OCI-LY7 (cell line): Measurements from ENCODE around the gene DISP2. TPM values are rescaled to one million over a fixed set of nuclear protein-coding genes. Genes with fewer than 3 reads are reported as not detected.

Experiments used
- BruUV-seq: library from RNA; stranded (reverse); fragments of 400-500 nt; replicated peaks from 2 replicates; lab custom pipeline; 2021; lab: Mats Ljungman, UMichigan
- CTCF ChIA-PET: fragments of 300-600 bp; sonication (Branson Sonifier 250); formaldehyde crosslinking; loops from one replicate; lab custom pipeline; 2022; ENCODE audit warnings: antibody characterized with exemption; ENCODE audit not compliant: unreplicated experiment; lab: Charles Lee
- POLR2A ChIA-PET: fragments of 300-600 bp; sonication (Branson Sonifier 250); formaldehyde crosslinking; loops from one replicate; lab custom pipeline; 2022; ENCODE audit warnings: antibody characterized with exemption; lab: Charles Lee
- DNase-seq: peaks from one replicate; pipeline ENCODE4 v3.0.0-alpha.2; 2015; ENCODE audit warnings: low spot score
- H2AFZ ChIP-seq: fragments of 200-600 bp; sonication (generic), shearing (Covaris generic); 2 replicates; pipeline ENCODE4 v1.6.1; 2014; ENCODE audit warnings: mild to moderate bottlenecking, antibody characterized with exemption, low read length, moderate library complexity
- H3K27ac ChIP-seq: fragments of 200-600 bp; sonication (generic); 2 replicates; pipeline ENCODE4 v1.5.1; 2014; ENCODE audit warnings: mixed run types, low read depth, mild to moderate bottlenecking, moderate library complexity, low read length, inconsistent platforms; ENCODE audit not compliant: poor library complexity, severe bottlenecking
- H3K36me3 ChIP-seq: fragments of 200-600 bp; sonication (generic); 2 replicates; pipeline ENCODE4 v1.6.1; 2014; ENCODE audit warnings: mild to moderate bottlenecking, antibody characterized with exemption, low read length, moderate library complexity, mixed read lengths; ENCODE audit not compliant: insufficient read depth
- H3K4me1 ChIP-seq: fragments of 200-600 bp; sonication (generic); 2 replicates; pipeline ENCODE4 v1.5.1; 2014; ENCODE audit warnings: mild to moderate bottlenecking, low read length; ENCODE audit not compliant: insufficient read depth, poor library complexity, severe bottlenecking
- H3K4me2 ChIP-seq: fragments of 200-600 bp; sonication (generic); 2 replicates; pipeline ENCODE4 v1.6.1; 2014; ENCODE audit warnings: mild to moderate bottlenecking, low read length
- H3K4me3 ChIP-seq: fragments of 200-600 bp; sonication (generic); 2 replicates; pipeline ENCODE4 v1.5.1; 2014; ENCODE audit warnings: mild to moderate bottlenecking, low read depth, low read length; ENCODE audit not compliant: poor library complexity, severe bottlenecking
- H3K79me2 ChIP-seq: fragments of 200-600 bp; sonication (generic); 2 replicates; pipeline ENCODE4 v1.6.1; 2016; ENCODE audit warnings: low read depth, mild to moderate bottlenecking, low read length, moderate library complexity, mixed read lengths; ENCODE audit not compliant: insufficient read depth
- H3K9me2 ChIP-seq: fragments of 200-600 bp; sonication (generic); 2 replicates; pipeline ENCODE4 v1.6.1; 2016; ENCODE audit warnings: mild to moderate bottlenecking, low read length, mixed read lengths; ENCODE audit not compliant: insufficient read depth
- H3K9me3 ChIP-seq: fragments of 200-600 bp; sonication (generic); 2 replicates; pipeline ENCODE4 v1.6.1; 2014; ENCODE audit warnings: mild to moderate bottlenecking, mixed run types, low read length, mixed read lengths
- H4K20me1 ChIP-seq: fragments of 200-600 bp; sonication (generic); 2 replicates; pipeline ENCODE4 v1.6.1; 2014; ENCODE audit warnings: mild to moderate bottlenecking, antibody characterized with exemption, low read length, moderate library complexity, mixed read lengths; ENCODE audit not compliant: insufficient read depth
- EZH2phosphoT487 ChIP-seq: fragments of 200-600 bp; sonication (generic); IDR thresholded peaks from 2 replicates; pipeline ENCODE4 v1.6.1; 2018; ENCODE audit warnings: low read depth, borderline replicate concordance, mild to moderate bottlenecking, mixed run types, antibody characterized with exemption, low read length, moderate library complexity, mixed read lengths
- intact Hi-C: fragments of 100-400 bp; cut with micrococcal nuclease; formaldehyde crosslinking; loops from one replicate; pipeline ENCODE4 v1.10.0; 2022; ENCODE audit not compliant: unreplicated experiment
- total RNA-seq, 2 experiments: library from RNA; depleted of rRNA in 1 of 2; stranded (reverse); fragments of >200 nt in 1 of 2; shearing (Covaris generic) in 1 of 2; gene quantifications; 2 replicates each; pipeline ENCODE4 v1.2.3, GENCODE V29; 2014 to 2022
- TF ChIP-seq, protein P1 (sequence below): fragments of 200-600 bp; sonication (generic); conservative IDR thresholded peaks from 2 replicates; pipeline ENCODE4 v1.5.1; 2014; ENCODE audit warnings: mild to moderate bottlenecking, antibody characterized with exemption, low read length, moderate library complexity, mixed read lengths

Gene DISP2
- total RNA-seq, 2 experiments from 2014 or later: 0.03 to 0.25 TPM

DNA sequence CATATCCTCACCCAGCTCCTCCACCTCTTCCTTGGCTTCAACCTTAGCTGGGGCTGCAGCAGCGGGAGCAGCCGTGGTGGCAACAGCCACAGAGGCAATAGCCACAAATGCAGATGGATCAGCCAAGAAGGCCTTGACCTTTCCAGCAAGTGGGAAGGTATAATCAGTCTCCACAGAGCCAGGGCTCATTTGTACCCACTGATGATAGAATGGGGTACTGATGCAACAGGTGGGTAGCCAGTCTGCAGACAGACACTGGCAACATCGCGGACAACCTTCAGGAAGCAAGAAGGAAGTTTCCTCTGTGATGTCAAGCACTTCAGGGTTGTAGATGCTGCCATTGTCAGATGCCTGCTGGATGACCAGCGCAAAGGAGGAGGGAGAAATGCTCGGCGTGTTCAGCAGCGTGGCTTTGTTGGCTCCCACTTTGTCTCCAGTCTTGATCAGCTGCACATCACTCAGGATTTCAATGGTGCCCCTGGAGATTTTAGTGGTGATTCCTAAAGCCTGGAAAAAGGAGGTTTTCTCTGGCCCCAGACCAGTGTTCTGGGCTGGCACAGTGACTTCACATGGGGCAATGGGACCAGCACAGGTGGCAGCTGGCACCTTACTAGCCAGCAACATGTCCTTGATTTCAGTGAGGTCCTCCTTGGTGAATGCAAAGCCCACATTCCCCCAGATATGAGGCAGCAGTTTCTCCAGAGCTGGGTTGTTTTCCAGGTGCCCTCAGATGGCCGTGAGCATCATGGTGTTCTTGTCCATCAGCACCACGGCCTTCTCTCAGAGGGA lies 45.5 kb upstream of the DISP2 start:
- Histone ChIP-seq H3K27ac (no peak overlapping the region), H3K9me2 (no peaks in the 10 kb centered on the region), H3K4me2 (no peak overlapping the region), H3K4me3 (no peak overlapping the region), H3K9me3 (no peaks in the 10 kb centered on the region), H4K20me1 (no peaks in the 10 kb centered on the region), H3K36me3 (no peaks in the 10 kb centered on the region), H3K4me1 (no peaks in the 10 kb centered on the region), H2AFZ (no peak overlapping the region), H3K79me2 (no peaks in the 10 kb centered on the region)
- no TSS peak for BruUV-seq
- TF ChIP-seq, protein P1, sequence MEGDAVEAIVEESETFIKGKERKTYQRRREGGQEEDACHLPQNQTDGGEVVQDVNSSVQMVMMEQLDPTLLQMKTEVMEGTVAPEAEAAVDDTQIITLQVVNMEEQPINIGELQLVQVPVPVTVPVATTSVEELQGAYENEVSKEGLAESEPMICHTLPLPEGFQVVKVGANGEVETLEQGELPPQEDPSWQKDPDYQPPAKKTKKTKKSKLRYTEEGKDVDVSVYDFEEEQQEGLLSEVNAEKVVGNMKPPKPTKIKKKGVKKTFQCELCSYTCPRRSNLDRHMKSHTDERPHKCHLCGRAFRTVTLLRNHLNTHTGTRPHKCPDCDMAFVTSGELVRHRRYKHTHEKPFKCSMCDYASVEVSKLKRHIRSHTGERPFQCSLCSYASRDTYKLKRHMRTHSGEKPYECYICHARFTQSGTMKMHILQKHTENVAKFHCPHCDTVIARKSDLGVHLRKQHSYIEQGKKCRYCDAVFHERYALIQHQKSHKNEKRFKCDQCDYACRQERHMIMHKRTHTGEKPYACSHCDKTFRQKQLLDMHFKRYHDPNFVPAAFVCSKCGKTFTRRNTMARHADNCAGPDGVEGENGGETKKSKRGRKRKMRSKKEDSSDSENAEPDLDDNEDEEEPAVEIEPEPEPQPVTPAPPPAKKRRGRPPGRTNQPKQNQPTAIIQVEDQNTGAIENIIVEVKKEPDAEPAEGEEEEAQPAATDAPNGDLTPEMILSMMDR: no peak
- no peak for TF ChIP-seq EZH2phosphoT487
- POLR2A ChIA-PET: interaction anchor here (0.6 to 1.1 kb wide), 2 partner anchors 70 to 178 kb away, joined by 3 to 4 read pairs; partner anchors contain the start of gene KNSTRN
- DNase-seq: no peak
- CTCF ChIA-PET: no interaction called here
- intact Hi-C loops: no loop called here

DNA sequence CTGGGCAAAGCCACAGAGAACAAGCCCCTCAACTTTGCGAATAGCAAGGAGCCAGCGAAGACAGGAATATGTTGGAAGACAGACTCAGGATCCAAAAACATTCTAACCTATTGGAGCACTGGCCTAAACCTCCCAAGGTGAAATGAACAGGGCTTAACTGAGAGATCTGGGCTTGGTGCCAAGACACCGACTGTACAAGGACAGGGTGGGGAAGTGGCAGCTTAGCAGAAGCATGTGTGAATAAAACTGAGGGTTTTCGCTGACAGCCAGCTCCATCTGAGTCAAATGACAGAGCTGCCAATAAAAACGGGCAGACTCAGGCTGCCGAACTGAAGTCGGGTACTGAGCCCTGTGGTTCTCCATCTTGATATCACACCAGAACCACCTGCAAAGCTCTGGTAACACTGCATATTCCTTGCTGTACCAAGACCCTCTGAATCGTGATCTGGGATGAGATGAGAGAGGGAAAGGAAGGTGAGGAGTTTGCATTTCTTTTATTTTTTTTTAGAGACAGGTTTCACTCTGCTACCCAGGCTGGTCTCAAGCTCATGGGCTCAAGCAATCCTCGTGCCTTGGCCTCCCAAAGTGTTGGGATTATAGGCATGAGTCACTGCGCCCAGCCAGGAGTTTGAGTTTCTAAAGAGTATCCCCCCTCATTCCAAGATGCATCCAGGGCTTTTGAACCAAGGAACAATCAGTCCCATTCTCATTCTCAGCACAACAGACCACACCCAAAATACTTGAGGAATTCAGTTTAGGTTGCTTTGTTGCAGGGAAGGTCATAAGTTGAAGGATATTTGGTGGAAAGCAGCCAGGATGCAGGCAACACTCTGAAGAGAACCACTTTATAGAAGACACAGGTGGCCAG lies 44.3 kb upstream of the DISP2 start:
- Histone ChIP-seq H3K4me2 (no peak overlapping the region), H3K36me3 (no peaks in the 10 kb centered on the region), H3K27ac (no peak overlapping the region), H3K4me1 (no peaks in the 10 kb centered on the region), H2AFZ (no peak overlapping the region), H3K9me2 (no peaks in the 10 kb centered on the region), H4K20me1 (no peaks in the 10 kb centered on the region), H3K79me2 (no peaks in the 10 kb centered on the region), H3K9me3 (no peaks in the 10 kb centered on the region), H3K4me3 (no peak overlapping the region)
- ChIA-PET POLR2A (no interaction called here), CTCF (no interaction called here)
- no TSS peak for BruUV-seq
- no peak for DNase-seq
- intact Hi-C loops: no loop called here
- TF ChIP-seq, protein P1: no peak
- no peak for TF ChIP-seq EZH2phosphoT487
